ENCODE results near the gene ORAI2. TPM values are rescaled to one million over a fixed set of nuclear protein-coding genes. Genes with fewer than 3 reads are reported as not detected.

The ORAI2 gene
- total RNA-seq, 4 donors from 2014 or later = 6.2 to 16.0 (median 12.3) TPM

DNA sequence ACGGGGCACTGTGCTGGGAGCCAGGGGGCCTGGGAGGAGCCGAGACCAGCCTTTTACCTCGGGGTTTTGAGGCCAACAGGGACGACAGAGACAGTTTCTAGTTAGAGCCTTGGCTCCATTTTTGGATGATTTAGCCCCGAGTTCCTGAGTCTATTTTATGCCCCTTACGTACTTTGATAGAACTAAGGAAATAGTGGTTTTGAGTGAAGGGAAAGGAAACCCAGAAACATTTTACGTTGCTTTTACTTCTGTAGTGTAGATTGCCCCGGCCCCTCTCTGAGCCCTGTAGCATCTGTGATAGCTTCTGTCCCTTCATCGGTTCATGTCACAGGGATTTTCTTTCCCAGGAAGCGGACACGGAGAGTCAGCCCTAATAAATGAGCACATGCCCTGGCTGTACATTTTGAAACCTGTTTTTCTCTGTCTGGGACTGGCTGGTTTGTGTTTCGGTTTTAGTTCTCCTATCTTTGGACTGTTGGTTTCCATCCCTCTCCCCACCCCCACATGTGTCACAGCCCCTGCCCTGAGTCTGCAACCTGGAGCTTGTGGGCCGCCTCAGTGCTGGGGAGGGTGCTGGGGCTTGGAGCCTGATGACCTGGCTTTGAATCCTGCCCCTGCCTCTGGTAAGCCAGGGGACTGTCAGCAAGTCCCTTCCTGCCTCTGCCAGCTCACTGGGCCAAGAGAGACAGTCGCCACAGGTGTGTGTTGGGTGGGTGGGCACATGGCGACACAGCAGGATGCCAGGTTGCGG lies 6.9 kb upstream of the ORAI2 start:
- Histone ChIP-seq H3K27ac (replicated peaks in 1 of 4) (peak overlapping the region in 3 of 4 donors; percentile 7 to 58 (median 27)), H3K4me3 (no peak overlapping the region), H3K9me3 (no peaks in the 10 kb centered on the region), H3K27me3 (no peaks in the 10 kb centered on the region), H3K36me3 (peaks cover 19 to 64% (median 55%) of the 10 kb centered on the region in 4 donors), H3K4me1 (peaks cover 0 to 7% (median 4%) of the 10 kb centered on the region in 4 donors)
- TF ChIP-seq POLR2AphosphoS5 (IDR thresholded peaks at IDR 0.05) (no peak), POLR2A (IDR thresholded peaks at IDR 0.05; ENCODE audit: low read depth) (no peak), EP300 (IDR thresholded peaks at IDR 0.05) (no peak)
- TF ChIP-seq, protein P1, sequence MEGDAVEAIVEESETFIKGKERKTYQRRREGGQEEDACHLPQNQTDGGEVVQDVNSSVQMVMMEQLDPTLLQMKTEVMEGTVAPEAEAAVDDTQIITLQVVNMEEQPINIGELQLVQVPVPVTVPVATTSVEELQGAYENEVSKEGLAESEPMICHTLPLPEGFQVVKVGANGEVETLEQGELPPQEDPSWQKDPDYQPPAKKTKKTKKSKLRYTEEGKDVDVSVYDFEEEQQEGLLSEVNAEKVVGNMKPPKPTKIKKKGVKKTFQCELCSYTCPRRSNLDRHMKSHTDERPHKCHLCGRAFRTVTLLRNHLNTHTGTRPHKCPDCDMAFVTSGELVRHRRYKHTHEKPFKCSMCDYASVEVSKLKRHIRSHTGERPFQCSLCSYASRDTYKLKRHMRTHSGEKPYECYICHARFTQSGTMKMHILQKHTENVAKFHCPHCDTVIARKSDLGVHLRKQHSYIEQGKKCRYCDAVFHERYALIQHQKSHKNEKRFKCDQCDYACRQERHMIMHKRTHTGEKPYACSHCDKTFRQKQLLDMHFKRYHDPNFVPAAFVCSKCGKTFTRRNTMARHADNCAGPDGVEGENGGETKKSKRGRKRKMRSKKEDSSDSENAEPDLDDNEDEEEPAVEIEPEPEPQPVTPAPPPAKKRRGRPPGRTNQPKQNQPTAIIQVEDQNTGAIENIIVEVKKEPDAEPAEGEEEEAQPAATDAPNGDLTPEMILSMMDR (IDR thresholded peaks at IDR 0.05) = no peak
- intact Hi-C loops (cut with DNase I) = no loop called here
- WGBS = 77% methylated on average over 16 of the region's 16 CpGs
- DNase-seq (ENCODE audit: extremely low spot score) = no peak

DNA sequence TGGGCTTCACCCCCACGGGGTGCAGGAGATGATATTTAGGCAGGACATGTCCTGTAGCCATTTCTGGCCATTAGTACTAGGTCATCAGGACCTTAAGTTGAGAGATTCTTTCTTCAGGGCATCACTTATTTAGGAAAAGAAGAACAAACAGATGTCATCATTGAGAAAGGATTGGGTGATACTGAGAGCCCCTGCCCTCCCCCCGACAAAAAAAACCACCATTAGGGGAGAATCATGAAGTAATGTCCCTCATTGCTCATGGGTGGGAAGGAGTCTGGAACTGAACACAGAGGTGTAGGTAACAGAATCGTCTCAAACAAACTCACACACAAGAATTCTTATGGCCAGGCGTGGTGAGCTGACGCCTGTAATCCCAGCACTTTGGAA lies 6.4 kb upstream of the ORAI2 start:
- intact Hi-C loops (cut with DNase I) = no loop called here
- Histone ChIP-seq H3K9me3 (no peaks in the 10 kb centered on the region), H3K4me1 (peaks cover 0 to 13% (median 9%) of the 10 kb centered on the region in 4 donors), H3K27me3 (no peaks in the 10 kb centered on the region), H3K4me3 (no peak overlapping the region), H3K27ac (replicated peaks in 1 of 4) (peak overlapping the region in 2 of 4 donors; percentile 7 to 58), H3K36me3 (peaks cover 14 to 58% (median 50%) of the 10 kb centered on the region in 4 donors)
- no peak for DNase-seq (ENCODE audit: extremely low spot score)
- TF ChIP-seq POLR2AphosphoS5 (IDR thresholded peaks at IDR 0.05) = no peak
- TF ChIP-seq EP300 (IDR thresholded peaks at IDR 0.05) = no peak
- TF ChIP-seq, protein P1 (IDR thresholded peaks at IDR 0.05) = no peak
- no peak for TF ChIP-seq POLR2A (IDR thresholded peaks at IDR 0.05; ENCODE audit: low read depth)
- 90% methylated on average over 5 of the region's 5 CpGs for WGBS

- Histone ChIP-seq H3K4me3 (no peak overlapping the region), H3K27ac (replicated peaks in 1 of 4) (no peak overlapping the region), H3K4me1 (peaks cover 10 to 32% (median 28%) of the 10 kb centered on the region in 4 donors), H3K9me3 (no peaks in the 10 kb centered on the region), H3K36me3 (peaks cover 14 to 36% (median 35%) of the 10 kb centered on the region in 4 donors), H3K27me3 (no peaks in the 10 kb centered on the region)
- intact Hi-C loops (cut with DNase I) = no loop called here
- TF ChIP-seq POLR2A (IDR thresholded peaks at IDR 0.05; ENCODE audit: low read depth) (no peak), EP300 (IDR thresholded peaks at IDR 0.05) (no peak), POLR2AphosphoS5 (IDR thresholded peaks at IDR 0.05) (no peak)
- TF ChIP-seq, protein P1 (IDR thresholded peaks at IDR 0.05) = no peak
- 88% methylated on average over 10 of the region's 10 CpGs for WGBS
- DNase-seq (ENCODE audit: extremely low spot score) = no peak
These were observed 4.1 kb upstream of the ORAI2 start for GRCh38 chr7:102429141-102429899.

- WGBS = 52% methylated on average over 17 of the region's 17 CpGs
- no peaks in the 10 kb centered on the region for H3K27me3 ChIP-seq
- DNase-seq (ENCODE audit: extremely low spot score) = no peak
- TF ChIP-seq EP300 (IDR thresholded peaks at IDR 0.05) (no peak), POLR2A (IDR thresholded peaks at IDR 0.05; ENCODE audit: low read depth) (no peak), POLR2AphosphoS5 (IDR thresholded peaks at IDR 0.05) (no peak)
- TF ChIP-seq, protein P1 (IDR thresholded peaks at IDR 0.05) = no peak
- H3K4me1 ChIP-seq = peaks cover 14 to 34% (median 30%) of the 10 kb centered on the region in 4 donors
- H3K9me3 ChIP-seq = no peaks in the 10 kb centered on the region
- H3K36me3 ChIP-seq = peaks cover 0 to 18% (median 11%) of the 10 kb centered on the region in 4 donors
- H3K27ac ChIP-seq (replicated peaks in 1 of 4) = peak overlapping the region in 3 of 4 donors; percentile 28 to 45 (median 32)
- intact Hi-C loops (cut with DNase I) = no loop called here
- no peak overlapping the region for H3K4me3 ChIP-seq
These were observed 1.6 kb upstream of the ORAI2 start for GRCh38 chr7:102431617-102432298.
